Panc1 (cell line): Measurements from ENCODE around the gene SSPN. TPM values are rescaled to one million over a fixed set of nuclear protein-coding genes. Genes with fewer than 3 reads are reported as not detected.
A peak's percentile ranks its signal among the peaks of the same experiment; 100 is the strongest.

Experiments used
- ATAC-seq: fragments of 200-7000 bp; cut with Tn5 transposase; 2 replicates; pipeline ENCODE4 v1.9.1; 2020; ENCODE audit warnings: mild to moderate bottlenecking, moderate library complexity
- BruUV-seq: library from RNA; stranded (reverse); fragments of 400-500 nt; replicated peaks from 2 replicates; lab custom pipeline; 2021; lab: Mats Ljungman, UMichigan
- CTCF ChIA-PET: fragments of 300-600 bp; sonication (Branson Sonifier 250); formaldehyde crosslinking; loops from one replicate; lab custom pipeline; 2022; ENCODE audit warnings: antibody characterized with exemption; lab: Charles Lee
- POLR2A ChIA-PET: fragments of 300-600 bp; sonication (Branson Sonifier 250); formaldehyde crosslinking; loops from one replicate; lab custom pipeline; 2022; ENCODE audit warnings: antibody characterized with exemption; lab: Charles Lee
- DNase-seq: peaks from one replicate; pipeline ENCODE4 v3.0.0-alpha.2; 2010; ENCODE audit warnings: low read depth, low spot score
- H3K27ac ChIP-seq: 2 replicates; pipeline ENCODE4 v1.5.1; 2011; ENCODE audit warnings: mild to moderate bottlenecking, low read length, inconsistent platforms
- H3K27me3 ChIP-seq: fragments of 200-500 bp; sonication (Bioruptor generic); 2 replicates; pipeline ENCODE4 v1.6.0; 2014; ENCODE audit warnings: low read length, inconsistent platforms; ENCODE audit not compliant: control insufficient read depth, insufficient read depth
- H3K36me3 ChIP-seq: fragments of 200-500 bp; sonication (Bioruptor generic); 2 replicates; pipeline ENCODE4 v1.5.1; 2014; ENCODE audit warnings: inconsistent platforms, mild to moderate bottlenecking, low read length, moderate library complexity; ENCODE audit not compliant: control insufficient read depth, insufficient read depth
- H3K4me1 ChIP-seq: 2 replicates; pipeline ENCODE4 v1.5.1; 2011; ENCODE audit warnings: inconsistent platforms, mild to moderate bottlenecking, low read length, moderate library complexity; ENCODE audit not compliant: control insufficient read depth, insufficient read depth
- H3K4me3 ChIP-seq, 2 experiments: 2 replicates each; pipeline ENCODE4 v1.5.1; 2011 to 2012; ENCODE audit warnings: low read depth in 2 of 2, low read length in 2 of 2, mild to moderate bottlenecking in 2 of 2, inconsistent platforms in 1 of 2, moderate library complexity in 1 of 2
- H3K9me3 ChIP-seq: fragments of 200-500 bp; sonication (Bioruptor generic); 2 replicates; pipeline ENCODE4 v1.5.1; 2014; ENCODE audit warnings: low read depth, mild to moderate bottlenecking, inconsistent platforms, low read length, moderate library complexity; ENCODE audit not compliant: control insufficient read depth, insufficient read depth
- CTCF ChIP-seq: fragments of 450-650 bp; IDR thresholded peaks from 2 replicates; pipeline ENCODE4 v1.5.1; 2017; ENCODE audit warnings: mild to moderate bottlenecking
- POLR2AphosphoS5 ChIP-seq: IDR thresholded peaks from 2 replicates; pipeline ENCODE4 v1.6.1; 2012; ENCODE audit warnings: mild to moderate bottlenecking, low read depth, low read length, moderate library complexity
- REST ChIP-seq, 2 experiments: IDR thresholded peaks; 2 replicates each; pipeline ENCODE4 v1.6.1; 2011 to 2012; ENCODE audit warnings: low read depth in 2 of 2, control low read depth in 1 of 2, low read length in 1 of 2, mild to moderate bottlenecking in 1 of 2, moderate library complexity in 1 of 2; ENCODE audit not compliant: insufficient read depth in 1 of 2
- SIN3A ChIP-seq: IDR thresholded peaks from 2 replicates; pipeline ENCODE4 v1.6.1; 2012; ENCODE audit warnings: low read depth, mild to moderate bottlenecking, low read length, moderate library complexity, borderline replicate concordance; ENCODE audit not compliant: insufficient read depth
- TCF7L2 ChIP-seq: IDR thresholded peaks from 2 replicates; pipeline ENCODE4 v1.6.1; 2011; ENCODE audit warnings: mild to moderate bottlenecking, low read depth, low read length, inconsistent platforms
- in situ Hi-C: cut with HindIII; loops from 2 replicates; pipeline ENCODE4 v1.10.0; 2016; ENCODE audit warnings: low sequenced_read_pairs, low pct_unique_long_range_greater_than_20kb
- intact Hi-C: fragments of 100-400 bp; cut with micrococcal nuclease; formaldehyde crosslinking; loops from one replicate; pipeline ENCODE4 v1.10.0; 2022; ENCODE audit not compliant: unreplicated experiment
- total RNA-seq: library from RNA; stranded (reverse); gene quantifications from one replicate; pipeline ENCODE4 v1.2.1, GENCODE V29; 2021; ENCODE audit not compliant: unreplicated experiment

Gene SSPN
- total RNA-seq, 1 experiment from 2014 or later, result 23.4 TPM

- CTCF ChIA-PET, result interaction anchor here (0.6 kb wide), 1 partner anchor 1539 kb away, joined by 3 read pairs; no protein-coding TSS in a partner anchor
- BruUV-seq, result no TSS peak
Measured at GRCh38 chr12:26279908-26280307, 84.5 kb downstream of the SSPN start.

GRCh38 chr12:26280869-26281268 is 85.5 kb downstream of the SSPN start:
- TF ChIP-seq SIN3A (no peak), POLR2AphosphoS5 (no peak), TCF7L2 (no peak), REST (IDR thresholded peaks at IDR 0.05; ENCODE audit: insufficient read depth in 1 of 2, low read depth in 2 of 2, low read length in 1 of 2) (no peak), CTCF (no peak)
- BruUV-seq, result no TSS peak
- intact Hi-C loops (no loop called here), in situ Hi-C loops (no loop called here)
- DNase-seq, result no peak
- H3K4me3 ChIP-seq, result no peak overlapping the region
- H3K27ac ChIP-seq, result peak overlapping the region; percentile 35; the same call in 1 of the 2 replicates
- H3K36me3 ChIP-seq, result no peaks in the 10 kb centered on the region
- peaks cover 16% of the 10 kb centered on the region for H3K4me1 ChIP-seq
- no peaks in the 10 kb centered on the region for H3K27me3 ChIP-seq
- POLR2A ChIA-PET, result no interaction called here
- H3K9me3 ChIP-seq, result no peaks in the 10 kb centered on the region
- CTCF ChIA-PET, result no interaction called here
- ATAC-seq, result no peak

More at GRCh38 chr12:26279908-26280307, 84.5 kb downstream of the SSPN start:
- ATAC-seq (no peak), DNase-seq (no peak)
- peak overlapping the region; percentile 98; the same call in 1 of the 2 replicates for H3K27ac ChIP-seq
- H3K27me3 ChIP-seq, result no peaks in the 10 kb centered on the region
- TF ChIP-seq SIN3A (no peak), POLR2AphosphoS5 (no peak), CTCF (no peak), REST (IDR thresholded peaks at IDR 0.05; ENCODE audit: insufficient read depth in 1 of 2, low read depth in 2 of 2, low read length in 1 of 2) (no peak), TCF7L2 (no peak)
- POLR2A ChIA-PET, result interaction anchor here (0.6 kb wide), 2 partner anchors 17 to 187 kb away, joined by 3 read pairs; no protein-coding TSS in a partner anchor
- intact Hi-C loops, result no loop called here
- no peaks in the 10 kb centered on the region for H3K36me3 ChIP-seq
- peaks cover 26% of the 10 kb centered on the region for H3K4me1 ChIP-seq
- no peaks in the 10 kb centered on the region for H3K9me3 ChIP-seq
- no peak overlapping the region for H3K4me3 ChIP-seq
- in situ Hi-C loops, result no loop called here
